PC-3 (cell line): ENCODE measurements around the gene TMEM204.

Experiments
- CTCF ChIP-seq: fragments of 300-600 bp; sonication (generic); conservative IDR thresholded peaks from 2 replicates; pipeline ENCODE4 v1.5.1; 2017; ENCODE audit warnings: antibody characterized with exemption, low read depth, mild to moderate bottlenecking, low read length
- EZH2 ChIP-seq: fragments of 300-600 bp; sonication (generic); IDR thresholded peaks from one replicate; pipeline ENCODE4 v1.6.1; 2017; ENCODE audit warnings: antibody characterized with exemption, mild to moderate bottlenecking, low read length; ENCODE audit not compliant: unreplicated experiment
- EZH2phosphoT487 ChIP-seq: fragments of 300-600 bp; sonication (generic); IDR thresholded peaks from 2 replicates; pipeline ENCODE4 v1.6.1; 2018; ENCODE audit warnings: mild to moderate bottlenecking, antibody characterized with exemption, low read length, borderline replicate concordance

GRCh38 chr16:1554826-1555445, 21.5 kb downstream of the TMEM204 start:
- no peak for TF ChIP-seq CTCF
- no peak for TF ChIP-seq EZH2
- no peak for TF ChIP-seq EZH2phosphoT487
